Measurements from ENCODE around the gene NFAT5. TPM values are rescaled to one million over a fixed set of nuclear protein-coding genes. Genes with fewer than 3 reads are reported as not detected.
"Not testable (repeated sequence)": the region's sequence is repeated elsewhere in the genome, so short reads cannot be mapped to it uniquely, and the experiment has no call there.

The NFAT5 gene
- total RNA-seq, 1 donor from 2014 or later, result 30.1 TPM

DNA sequence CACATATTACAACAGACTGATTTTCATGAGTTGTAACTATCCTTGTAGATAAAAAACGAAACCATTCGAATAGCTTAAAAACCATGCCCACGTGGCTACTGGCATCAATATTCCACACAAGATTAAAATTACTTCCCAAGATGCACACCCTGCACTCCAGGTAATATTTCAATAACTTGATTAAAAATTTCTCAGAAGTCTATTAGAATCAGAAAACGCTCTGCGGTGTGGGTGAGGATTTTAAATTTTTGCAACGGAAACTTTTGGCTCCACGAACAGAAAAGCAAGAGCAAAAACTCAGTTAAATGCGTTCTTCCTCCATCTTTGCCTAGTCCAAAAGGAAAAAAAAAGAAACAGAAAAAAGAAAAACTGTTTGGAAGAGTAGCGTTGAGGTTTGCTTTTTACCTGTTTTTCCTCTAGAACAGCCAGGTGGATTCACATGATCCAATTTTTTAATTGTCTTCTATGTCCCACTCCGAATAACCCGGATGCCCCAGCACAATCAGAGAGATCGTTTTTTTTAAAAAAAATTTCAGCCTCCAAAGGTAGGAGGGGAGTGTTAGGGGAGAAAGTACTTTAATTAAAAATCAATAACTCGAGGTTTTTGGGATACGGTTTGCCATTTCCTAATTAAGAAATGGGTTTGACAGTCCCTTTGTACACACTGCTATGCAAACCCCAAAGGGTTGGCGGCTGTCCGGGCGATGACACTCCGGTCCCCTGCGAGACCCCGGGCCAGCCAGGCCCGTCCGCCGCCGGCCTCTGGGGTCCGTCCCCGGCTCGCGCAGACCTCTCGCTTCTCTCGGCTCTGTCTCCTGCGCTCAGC is 708 bp upstream of the NFAT5 start:
- peaks cover 3% of the 10 kb centered on the region for H3K36me3 Mint-ChIP-seq
- peaks cover 20% of the 10 kb centered on the region for H3K4me1 Mint-ChIP-seq (ENCODE audit: unreplicated experiment)
- DNase-seq (ENCODE audit: extremely low spot score, unreplicated experiment), result no peak

DNA sequence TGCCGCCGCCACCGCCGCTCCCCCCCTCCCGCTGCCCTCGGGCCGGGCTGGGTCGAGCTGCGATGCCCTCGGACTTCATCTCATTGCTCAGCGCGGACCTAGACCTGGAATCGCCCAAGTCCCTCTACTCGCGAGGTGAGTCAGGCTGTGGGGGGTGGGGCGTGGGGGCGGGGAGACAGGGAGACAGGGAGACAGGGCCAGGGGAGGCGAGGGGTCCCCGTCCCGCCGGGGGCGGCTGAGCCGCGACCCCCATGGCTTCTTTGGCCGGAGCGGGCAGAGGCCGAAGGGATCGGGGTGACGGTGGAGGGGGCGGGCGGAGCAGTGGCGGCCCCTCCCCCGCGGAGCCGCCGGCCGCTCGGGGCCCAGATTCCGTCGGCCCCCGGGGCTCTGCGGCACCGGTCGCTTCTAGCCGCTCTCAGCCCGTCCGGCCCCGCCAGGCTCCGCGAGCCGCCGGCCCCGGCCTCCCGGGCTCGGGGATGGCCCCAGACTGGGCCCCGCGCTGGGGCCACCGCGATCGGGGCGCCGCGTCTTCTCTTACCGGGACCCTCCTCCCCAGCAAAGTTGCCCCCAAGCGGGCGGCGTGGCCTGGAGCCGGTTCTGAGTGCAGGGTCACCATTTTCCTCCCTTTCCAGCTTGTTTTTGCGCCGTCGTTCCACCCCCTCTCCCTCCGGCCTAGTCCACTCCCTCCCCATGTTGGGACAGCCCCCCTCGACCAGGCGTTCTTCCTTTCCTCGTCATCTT is 644 bp downstream of the NFAT5 start:
- Mint-ChIP-seq H3K4me1 (ENCODE audit: unreplicated experiment) (peaks cover 20% of the 10 kb centered on the region), H3K27me3 (no peaks in the 10 kb centered on the region), H3K4me3 (peak overlapping the region; percentile 99), H3K27ac (peak overlapping the region; percentile 99), H3K9me3 (no peaks in the 10 kb centered on the region), H3K36me3 (peaks cover 3% of the 10 kb centered on the region)
- peak; percentile 71 for DNase-seq (ENCODE audit: extremely low spot score, unreplicated experiment)
- TF ChIP-seq, protein P1, sequence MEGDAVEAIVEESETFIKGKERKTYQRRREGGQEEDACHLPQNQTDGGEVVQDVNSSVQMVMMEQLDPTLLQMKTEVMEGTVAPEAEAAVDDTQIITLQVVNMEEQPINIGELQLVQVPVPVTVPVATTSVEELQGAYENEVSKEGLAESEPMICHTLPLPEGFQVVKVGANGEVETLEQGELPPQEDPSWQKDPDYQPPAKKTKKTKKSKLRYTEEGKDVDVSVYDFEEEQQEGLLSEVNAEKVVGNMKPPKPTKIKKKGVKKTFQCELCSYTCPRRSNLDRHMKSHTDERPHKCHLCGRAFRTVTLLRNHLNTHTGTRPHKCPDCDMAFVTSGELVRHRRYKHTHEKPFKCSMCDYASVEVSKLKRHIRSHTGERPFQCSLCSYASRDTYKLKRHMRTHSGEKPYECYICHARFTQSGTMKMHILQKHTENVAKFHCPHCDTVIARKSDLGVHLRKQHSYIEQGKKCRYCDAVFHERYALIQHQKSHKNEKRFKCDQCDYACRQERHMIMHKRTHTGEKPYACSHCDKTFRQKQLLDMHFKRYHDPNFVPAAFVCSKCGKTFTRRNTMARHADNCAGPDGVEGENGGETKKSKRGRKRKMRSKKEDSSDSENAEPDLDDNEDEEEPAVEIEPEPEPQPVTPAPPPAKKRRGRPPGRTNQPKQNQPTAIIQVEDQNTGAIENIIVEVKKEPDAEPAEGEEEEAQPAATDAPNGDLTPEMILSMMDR (conservative IDR thresholded peaks at IDR 0.05), result no peak

More for the DNA sequence above, 708 bp upstream of the NFAT5 start:
- Mint-ChIP-seq H3K4me3 (peak overlapping the region; percentile 94), H3K27me3 (no peaks in the 10 kb centered on the region), H3K27ac (peak overlapping the region; percentile 92), H3K9me3 (no peaks in the 10 kb centered on the region)
- TF ChIP-seq, protein P1 (conservative IDR thresholded peaks at IDR 0.05), result no peak

- peaks cover 3% of the 10 kb centered on the region for H3K36me3 Mint-ChIP-seq
- no peaks in the 10 kb centered on the region for H3K9me3 Mint-ChIP-seq
- H3K27me3 Mint-ChIP-seq, result no peaks in the 10 kb centered on the region
- TF ChIP-seq, protein P1 (conservative IDR thresholded peaks at IDR 0.05), result peak; percentile 55
- peak overlapping the region; percentile 99 for H3K27ac Mint-ChIP-seq
- H3K4me1 Mint-ChIP-seq (ENCODE audit: unreplicated experiment), result peaks cover 20% of the 10 kb centered on the region
- peak overlapping the region; percentile 99 for H3K4me3 Mint-ChIP-seq
- no peak for DNase-seq (ENCODE audit: extremely low spot score, unreplicated experiment)
Observed at GRCh38 chr16:69566981-69567680, 1.4 kb downstream of the NFAT5 start.

DNA sequence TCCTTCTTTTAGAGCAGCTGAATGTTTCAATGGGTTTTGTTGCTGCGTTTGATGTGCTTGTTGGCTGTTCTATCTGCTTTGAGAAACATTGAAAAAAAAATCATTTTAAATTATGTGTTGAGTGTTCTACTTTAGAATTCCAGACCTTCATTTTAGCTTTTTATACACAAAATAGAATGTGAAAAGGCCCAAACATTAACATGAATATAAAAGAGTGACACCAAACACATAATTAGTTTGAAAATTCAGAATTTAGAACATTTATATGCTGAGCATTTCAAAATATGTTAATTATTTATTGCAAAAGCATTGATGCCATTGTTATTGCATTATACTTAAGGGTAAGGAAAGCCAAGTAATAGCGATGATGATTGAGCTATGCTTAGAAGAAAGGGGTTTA is 2.9 kb downstream of the NFAT5 start:
- Mint-ChIP-seq H3K4me1 (ENCODE audit: unreplicated experiment) (peaks cover 19% of the 10 kb centered on the region), H3K36me3 (peaks cover 3% of the 10 kb centered on the region), H3K9me3 (no peaks in the 10 kb centered on the region), H3K27me3 (no peaks in the 10 kb centered on the region), H3K27ac (no peak overlapping the region), H3K4me3 (peak overlapping the region; percentile 47)
- TF ChIP-seq, protein P1 (conservative IDR thresholded peaks at IDR 0.05), result no peak
- DNase-seq (ENCODE audit: extremely low spot score, unreplicated experiment), result no peak

DNA sequence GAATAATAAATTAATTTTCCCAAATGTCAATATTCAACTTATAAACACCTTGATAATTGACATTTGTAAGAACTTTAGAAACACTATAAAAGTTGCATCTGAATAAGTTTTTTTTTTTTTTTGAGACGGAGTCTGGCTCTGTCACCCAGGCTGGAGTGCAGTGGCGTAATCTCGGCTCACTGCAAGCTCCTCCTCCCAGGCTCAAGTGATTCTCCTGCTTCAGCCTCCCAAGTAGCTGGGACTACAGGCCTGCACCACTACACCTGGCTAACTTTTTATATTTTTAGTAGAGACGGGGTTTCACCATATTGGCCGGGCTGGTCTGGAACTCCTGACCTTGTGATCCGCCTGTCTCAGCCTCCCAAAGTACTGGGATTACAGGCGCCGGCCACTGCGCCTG is 13.0 kb downstream of the NFAT5 start:
- not testable (repeated sequence) for H3K4me1 Mint-ChIP-seq (ENCODE audit: unreplicated experiment); H3K36me3 Mint-ChIP-seq; H3K27ac Mint-ChIP-seq; DNase-seq (ENCODE audit: extremely low spot score, unreplicated experiment); H3K4me3 Mint-ChIP-seq; H3K27me3 Mint-ChIP-seq; H3K9me3 Mint-ChIP-seq
